ENCODE data around the gene PARD3B.
A peak's percentile ranks its signal among the peaks of the same experiment; 100 is the strongest.

The PARD3B gene

DNA sequence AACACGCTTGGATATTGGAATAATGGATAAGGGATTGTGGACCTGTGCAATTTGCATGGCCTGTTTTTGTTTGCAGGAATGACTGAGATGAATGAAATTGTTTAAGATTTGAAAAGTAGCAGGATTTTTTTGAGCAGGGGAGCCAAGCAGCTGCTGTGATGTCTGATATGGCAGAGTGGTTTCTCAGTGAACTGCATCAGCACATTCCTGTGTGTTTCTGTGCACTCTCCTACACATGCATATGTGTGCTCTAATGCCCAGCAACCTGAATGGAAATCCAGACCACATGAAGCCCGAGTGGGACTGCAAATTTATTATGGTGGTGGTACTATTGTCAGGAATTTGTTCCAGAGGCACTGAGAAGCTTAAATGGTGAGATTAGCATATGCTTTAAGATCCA is 161.7 kb downstream of the PARD3B start:
- DNase-seq (ENCODE audit: low read depth in 2 of 2): no peak

DNA sequence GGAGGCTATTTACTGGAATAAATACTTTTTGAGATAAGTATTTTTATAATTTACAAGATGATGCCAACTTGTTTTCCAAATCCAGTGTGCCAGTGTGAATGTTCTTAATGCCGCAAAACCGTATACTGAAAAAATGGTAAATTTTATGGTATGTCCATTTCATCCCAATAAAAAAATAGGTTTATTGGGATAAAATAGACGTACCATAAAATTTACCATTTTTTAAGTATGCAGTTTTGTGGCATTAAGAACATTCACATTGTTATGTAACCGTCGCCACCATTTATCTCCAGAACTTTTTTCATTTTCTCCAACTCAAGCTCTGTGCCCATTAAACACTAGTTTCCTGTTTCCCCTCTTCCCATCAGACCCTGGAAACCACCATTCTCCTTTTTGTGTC is 167.9 kb downstream of the PARD3B start:
- no peak for DNase-seq (ENCODE audit: low read depth in 2 of 2)

DNA sequence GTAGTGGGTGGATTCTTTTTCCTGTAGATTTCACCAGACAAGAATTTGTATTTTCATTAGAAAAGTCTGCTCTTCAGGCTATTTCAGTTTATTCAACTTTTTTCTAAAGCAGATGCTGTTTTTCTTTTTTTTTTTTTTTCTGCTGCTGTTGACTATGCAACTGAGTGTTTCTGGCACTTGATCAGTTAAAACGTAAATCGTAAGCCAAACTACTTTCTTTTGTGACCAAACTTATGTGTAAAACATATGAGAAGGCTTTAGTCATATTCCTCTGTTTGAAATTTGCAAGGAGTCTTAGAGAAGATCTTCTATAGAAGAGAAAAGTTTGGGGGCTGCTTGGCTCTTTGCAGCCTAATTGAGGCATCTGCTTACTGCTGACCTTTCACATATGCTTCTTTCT is 170.1 kb downstream of the PARD3B start:
- no peak for DNase-seq (ENCODE audit: low read depth in 2 of 2)

DNA sequence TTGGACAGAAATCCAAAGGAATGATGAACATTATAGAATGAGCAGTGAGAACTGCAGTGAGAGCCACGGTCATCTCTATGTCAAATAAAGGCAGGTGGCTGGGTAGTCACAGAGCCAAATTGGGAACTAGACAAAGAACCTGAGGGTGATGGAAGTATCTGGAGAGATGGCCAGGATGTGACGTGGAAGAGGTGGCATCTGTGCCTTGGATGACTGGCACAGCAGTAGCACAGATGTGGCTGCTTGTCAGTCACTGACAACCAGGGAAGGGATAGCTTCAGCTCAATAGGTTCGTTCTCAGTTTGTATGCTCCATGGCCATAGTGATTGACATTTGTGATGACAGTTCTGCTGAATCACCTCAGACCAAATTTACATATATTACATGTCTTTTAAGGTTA is 172.3 kb downstream of the PARD3B start:
- no peak for DNase-seq (ENCODE audit: low read depth in 2 of 2)

DNA sequence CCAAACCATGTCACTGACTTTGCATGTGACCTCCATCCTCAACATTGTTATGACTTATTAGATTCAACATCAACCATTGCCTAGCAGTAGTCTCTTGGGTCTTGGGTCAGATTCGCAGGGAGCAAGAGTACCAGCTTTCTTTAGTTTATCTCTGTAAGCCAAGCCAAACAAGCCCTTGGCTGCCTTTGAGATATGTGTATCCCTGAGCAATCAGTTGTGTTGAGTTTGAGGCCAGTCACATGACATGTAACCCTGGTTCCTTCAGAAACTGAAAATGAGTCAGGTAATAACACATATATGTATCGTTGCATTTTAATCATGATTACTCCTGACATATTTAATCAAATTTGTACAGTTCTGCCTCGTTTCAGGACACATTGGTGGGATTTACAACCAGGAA is 173.3 kb downstream of the PARD3B start:
- no peak for DNase-seq (ENCODE audit: low read depth in 2 of 2)

DNA sequence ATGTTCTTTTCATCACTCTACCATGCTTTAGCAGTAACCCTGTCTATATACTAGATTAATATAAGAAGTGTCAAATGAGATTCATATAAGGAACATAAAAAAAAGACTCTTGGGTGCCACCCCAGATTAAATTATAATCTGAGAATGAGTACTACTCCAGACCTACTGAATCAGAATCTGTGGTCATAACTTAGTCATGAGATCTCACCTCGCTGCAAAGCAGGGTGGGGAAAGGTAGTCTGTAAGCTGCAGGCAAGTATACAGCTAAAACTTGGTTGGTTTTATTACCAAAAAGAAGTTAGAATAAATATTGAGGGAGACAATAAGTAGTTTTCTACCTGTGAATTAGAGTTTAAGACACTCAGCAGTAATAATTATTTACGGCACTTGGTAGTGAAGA is 175.6 kb downstream of the PARD3B start:
- DNase-seq (ENCODE audit: low read depth in 2 of 2): no peak

DNA sequence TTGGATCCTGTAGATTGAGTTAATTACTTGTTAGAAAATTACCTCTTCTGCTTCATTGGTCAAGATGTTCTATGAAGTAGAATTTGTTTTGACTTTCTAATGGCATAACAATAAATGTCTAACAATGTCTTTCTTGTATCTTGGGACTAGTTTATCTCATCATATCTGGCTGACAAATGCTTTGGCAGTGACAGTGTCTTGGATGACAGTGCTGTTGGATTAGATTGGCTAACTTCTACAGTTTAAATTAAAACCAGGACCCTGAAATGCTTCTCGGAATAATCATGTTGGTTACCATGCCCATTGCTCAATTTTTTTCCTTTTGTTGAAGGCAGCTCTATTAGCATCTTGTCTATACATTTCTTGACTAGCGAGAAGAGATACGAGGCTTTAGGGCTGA is 176.9 kb downstream of the PARD3B start:
- DNase-seq (ENCODE audit: low read depth in 2 of 2): no peak

DNA sequence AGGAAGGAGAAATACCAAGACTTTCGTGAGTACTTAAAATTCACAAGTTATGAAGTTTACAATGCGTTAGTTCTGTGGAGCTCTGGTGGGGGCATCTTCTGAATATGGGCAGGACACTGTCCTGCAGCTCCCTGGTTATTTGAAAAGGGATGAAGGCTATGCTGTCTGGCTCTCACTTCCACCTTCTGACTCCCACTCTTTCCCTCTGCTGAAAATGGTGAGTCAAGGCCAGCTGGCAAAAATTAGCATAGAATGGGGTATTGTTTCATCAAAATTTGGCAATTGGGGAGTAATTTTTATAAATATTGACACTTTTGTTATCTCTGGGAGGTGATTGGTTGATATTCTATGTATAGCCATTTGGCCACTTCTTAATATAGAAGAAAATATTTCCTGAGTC is 177.4 kb downstream of the PARD3B start:
- no peak for DNase-seq (ENCODE audit: low read depth in 2 of 2)

DNA sequence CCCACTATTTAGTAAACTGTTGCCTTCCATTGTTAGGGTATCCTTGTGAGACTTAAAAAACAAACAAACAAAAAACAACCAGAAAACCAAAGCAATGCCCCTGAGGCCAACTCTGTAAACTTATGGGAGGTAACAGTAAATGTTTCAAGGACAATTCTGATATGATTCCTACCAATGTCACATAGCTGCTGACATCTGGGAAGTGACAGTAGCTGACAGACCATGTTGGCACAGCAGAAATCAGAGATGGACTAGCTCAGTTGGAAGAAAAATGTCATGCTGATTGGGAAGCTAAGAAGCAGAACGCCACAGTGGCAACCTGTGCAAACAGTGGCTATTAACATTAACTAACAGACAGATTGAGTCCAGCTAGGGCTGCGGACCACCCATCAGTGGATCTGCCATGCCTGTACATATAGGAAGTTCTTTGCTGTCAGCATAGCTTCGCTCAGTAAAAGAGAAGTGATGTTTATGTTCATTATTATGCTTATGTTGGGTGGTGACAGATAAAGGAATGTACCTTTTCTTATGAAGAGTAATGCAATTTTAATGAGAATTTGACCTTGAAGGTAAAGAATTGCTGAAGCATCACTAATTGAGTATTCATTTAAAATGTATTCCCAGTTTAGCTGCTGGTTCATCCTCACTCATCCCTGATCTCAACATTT is 180.6 kb downstream of the PARD3B start:
- DNase-seq (ENCODE audit: low read depth in 2 of 2): no peak

DNA sequence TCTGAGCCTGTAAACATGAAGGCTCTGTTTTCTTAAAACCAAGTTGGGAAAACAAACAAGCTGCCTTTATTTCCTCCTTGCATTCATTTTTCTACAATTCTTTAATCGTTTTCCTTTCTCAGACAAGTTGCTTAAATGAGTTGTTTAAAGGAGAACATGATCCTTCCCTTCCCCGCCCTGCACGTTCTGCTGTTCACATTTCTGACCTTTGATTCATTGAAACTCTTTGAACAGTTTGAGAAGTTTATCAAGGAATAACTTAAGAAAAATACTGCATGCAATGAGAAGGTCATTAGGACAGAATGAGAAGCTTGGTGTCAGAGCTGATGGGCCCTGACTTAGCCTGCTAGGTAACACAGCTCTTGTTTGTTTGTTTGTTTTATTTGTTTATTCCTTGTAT is 181.6 kb downstream of the PARD3B start:
- no peak for DNase-seq (ENCODE audit: low read depth in 2 of 2)

DNA sequence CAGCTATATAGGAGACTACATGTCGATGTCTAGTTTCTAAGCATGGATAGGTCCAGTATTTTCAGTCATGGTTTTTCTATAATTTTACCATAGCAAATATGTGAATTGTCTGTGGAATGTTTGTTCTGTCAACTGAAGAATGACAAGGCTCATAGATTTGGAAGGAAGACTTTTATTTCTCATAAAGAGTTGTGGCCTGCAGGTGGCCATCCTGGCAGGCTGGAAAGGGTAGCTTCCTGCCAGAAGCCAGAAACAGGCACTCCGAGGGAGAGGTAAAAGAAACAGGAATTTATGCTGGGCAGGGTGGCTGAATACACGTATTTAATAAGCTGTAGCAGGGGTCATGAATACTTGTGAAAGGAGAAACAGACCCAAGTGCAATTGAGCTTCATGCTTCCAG is 182.1 kb downstream of the PARD3B start:
- DNase-seq (ENCODE audit: low read depth in 2 of 2): no peak

DNA sequence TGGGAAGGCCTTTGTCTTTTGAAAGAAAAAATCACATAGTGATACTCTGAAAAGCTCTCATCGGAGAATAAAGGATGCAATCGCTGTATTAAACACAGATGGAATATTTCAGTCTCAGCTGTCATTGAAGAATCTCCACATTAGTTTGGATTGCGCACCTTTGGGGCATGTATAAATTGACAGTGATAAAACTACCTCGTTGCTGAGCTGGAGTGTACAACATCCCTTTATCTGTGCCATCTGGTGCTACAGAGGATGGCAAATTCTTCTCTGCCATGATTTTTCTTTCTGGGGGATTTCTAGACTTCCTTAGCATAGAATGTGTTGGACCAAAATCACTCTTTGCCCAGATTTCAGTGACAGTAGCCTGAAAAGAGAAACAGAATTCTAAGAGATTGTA is 185.3 kb downstream of the PARD3B start:
- DNase-seq (ENCODE audit: low read depth in 2 of 2): no peak

DNA sequence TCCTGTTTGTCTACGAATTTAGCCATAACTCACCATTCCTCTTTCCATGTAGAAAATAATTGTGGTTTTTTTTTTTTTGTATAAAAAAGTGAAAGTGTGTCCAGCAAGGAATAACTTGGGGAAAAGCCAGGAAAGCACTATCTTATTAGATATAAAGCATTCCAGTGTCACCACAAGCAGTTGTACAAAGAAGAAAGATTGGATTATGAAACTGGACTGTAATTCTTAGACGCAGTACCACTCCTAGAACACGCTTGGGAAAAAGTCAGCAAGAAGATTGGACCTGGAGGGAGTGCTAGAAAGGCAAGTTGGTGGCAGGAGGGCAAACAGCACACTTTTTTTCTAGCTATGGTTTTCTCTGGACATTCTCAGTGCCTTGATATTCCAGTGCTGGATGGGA is 186.7 kb downstream of the PARD3B start:
- DNase-seq (ENCODE audit: low read depth in 2 of 2): no peak

DNA sequence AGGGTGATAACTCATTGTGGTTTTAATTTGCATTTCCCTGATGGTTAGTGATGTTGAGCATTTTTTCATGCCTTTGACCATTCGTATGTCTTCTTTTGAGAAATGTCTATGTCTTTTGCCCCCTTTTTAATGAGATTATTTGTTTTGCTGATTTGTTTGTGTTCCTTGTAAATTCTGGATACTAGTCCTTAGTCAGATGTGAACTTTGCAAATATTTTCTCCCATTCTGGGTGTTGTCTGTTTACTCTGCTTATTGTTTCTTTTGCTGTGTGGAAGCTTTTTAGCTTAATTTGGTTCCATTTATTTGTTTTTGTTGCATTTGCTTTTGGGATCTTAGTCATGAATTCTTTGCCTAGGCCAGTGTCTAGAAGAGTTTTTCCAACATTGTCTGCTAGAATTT is 192.0 kb downstream of the PARD3B start:
- no peak for DNase-seq (ENCODE audit: low read depth in 2 of 2)

DNA sequence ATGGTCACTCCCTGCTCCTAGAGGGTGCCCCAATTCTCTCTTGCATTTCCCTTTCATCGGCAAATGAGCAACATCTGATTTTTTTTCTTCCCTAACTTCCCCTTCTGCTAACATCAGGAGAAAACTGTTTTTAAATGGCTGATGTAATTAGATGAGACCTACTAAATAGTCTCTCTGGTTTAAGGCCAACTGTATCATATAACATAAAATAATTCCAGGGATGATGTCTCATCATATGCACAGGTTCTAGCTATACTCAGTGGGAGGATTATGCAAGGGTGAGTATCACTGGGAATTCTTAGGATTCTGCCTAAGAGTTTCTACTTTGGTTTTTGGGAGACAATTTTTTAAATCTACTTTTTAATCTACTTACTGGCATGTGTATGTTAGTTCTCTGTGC is 193.4 kb downstream of the PARD3B start:
- DNase-seq (ENCODE audit: low read depth in 2 of 2): no peak

DNA sequence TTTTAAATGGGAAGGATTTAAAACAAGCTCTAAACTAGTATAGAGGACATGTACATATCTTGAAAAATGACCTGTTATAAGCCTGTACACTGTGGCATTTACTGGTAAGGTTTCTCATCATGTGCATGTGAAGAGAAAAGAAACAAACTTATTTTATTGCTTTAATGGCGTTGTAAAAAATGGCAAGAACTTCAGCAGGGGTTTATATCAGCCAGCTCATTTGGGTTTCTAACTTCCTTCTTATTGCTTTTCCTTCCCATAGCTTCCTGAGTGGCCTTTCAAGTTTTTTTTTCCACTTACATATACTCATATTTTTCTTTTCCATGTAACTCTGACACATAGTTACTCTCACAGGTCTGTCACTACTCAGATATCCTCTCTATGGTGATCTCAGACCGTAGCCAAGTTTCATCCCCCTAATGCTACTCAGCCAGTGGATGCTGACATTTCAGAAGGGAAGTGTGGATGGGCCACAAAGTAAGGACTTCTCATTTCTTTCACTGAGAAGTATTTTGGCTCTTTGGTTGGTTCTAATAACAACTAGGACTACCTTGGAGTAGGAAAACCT is 198.2 kb downstream of the PARD3B start:
- peak in 1 of 2 donors; percentile 3 for DNase-seq (ENCODE audit: low read depth in 2 of 2)

DNA sequence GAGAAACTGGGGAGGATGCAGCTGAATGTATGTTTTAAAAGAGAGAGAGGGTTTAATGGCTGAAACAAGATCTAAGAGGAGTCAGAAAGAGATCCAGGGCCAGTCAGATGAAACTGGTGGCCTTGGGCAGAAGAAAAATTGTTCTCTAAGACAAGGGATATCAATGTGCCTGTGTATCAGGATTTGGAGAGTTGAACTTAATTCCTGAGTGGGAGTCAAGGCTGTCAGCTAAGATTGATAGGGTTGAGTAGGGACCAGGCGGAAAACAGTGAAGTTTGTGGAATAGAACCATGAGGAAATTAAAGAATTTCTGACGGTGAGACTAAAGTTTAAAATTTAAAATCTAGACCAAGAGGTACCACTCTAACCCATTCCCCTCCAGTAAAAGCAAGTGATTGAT is 199.2 kb downstream of the PARD3B start:
- DNase-seq (ENCODE audit: low read depth in 2 of 2): no peak

DNA sequence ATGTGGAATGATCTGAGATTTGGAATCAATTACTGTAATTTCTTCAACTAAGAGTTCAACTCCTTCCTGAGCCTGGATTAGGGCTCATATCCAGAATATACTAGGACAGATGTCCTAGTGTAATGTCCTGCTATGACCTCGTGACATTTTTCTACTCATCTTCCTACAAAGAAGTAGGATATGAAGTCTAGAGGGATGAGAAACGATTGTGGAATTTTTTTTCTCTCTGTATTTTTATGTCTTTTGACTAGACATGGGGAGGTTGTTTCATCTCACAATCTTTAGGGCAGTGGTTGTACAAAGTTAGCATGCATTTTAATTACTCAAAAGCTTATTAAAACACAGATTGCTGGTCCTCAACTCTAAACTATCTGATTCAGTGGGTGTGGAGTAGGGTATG is 203.0 kb downstream of the PARD3B start:
- DNase-seq (ENCODE audit: low read depth in 2 of 2): no peak

DNA sequence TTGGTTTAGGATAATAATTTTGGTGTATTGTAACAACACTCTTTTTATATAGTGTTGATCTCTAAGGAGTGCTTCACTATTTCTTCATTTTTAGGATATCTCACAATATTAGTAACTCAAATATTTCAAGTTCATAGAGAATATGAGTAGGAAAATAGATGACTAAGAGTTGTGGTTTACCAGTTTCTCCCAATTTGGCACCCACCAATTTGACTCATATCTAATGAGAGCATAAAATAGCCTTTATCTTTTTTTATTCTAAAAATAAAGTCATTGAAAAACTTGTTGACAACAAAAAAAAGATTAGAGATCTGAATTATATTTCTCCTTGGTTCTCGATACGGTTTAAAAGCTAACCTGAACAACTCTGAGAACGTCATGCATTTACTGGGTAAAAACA is 204.0 kb downstream of the PARD3B start:
- no peak for DNase-seq (ENCODE audit: low read depth in 2 of 2)

DNA sequence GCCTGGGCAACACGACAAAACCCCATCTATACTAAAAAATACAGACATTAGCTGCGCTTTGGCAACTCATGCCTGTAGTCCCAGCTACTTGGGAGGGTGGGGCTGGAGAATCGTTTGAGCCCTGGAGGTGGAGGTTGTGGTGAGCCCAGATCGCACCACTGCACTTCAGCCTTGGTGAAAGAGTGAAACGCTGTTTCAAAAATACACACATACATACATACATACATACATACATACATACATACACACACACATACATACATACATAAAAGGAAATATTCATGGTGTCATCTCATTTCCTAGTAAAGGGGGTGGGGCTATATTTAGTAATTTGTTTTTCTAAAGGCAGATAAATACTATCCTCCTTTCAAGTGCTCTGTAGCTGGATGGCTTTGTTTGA is 205.1 kb downstream of the PARD3B start:
- DNase-seq (ENCODE audit: low read depth in 2 of 2): no peak

DNA sequence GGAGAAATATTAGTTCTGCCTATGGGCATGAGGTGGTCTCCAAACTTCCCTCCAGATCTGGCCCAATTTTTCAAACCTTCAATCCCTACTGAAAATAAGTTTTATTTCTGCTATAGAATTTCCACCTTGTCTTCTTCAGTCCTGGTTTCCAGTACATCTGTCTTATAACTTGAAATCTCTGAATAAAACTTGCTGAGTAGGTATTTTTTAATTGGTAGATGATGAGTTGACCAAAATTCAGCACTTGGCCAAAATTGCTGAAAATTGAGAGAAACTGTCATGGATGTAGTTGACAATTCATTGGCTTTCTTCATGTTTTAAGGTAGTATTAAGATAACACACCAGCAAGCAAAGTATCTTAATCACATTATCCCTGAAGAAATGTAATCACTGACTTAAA is 206.2 kb downstream of the PARD3B start:
- DNase-seq (ENCODE audit: low read depth in 2 of 2): no peak

DNA sequence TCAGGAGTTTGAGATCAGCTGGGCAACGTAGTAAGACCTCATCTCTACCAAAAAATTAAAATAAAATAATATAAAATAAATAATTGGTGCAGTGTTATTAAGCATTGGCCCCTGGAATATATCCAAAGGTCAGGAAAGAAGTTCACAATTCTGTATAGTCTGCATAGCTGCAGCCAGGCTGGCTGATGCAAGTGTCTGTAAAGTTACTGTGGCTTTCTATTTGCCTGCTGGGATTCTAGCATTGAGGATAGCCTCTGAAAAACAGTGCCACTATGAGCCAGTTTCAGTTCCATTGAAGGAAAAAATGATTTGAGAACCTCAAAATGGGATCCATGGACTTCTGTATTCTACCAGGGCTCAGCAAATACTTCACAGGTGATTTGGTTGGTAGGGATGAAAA is 208.6 kb downstream of the PARD3B start:
- no peak for DNase-seq (ENCODE audit: low read depth in 2 of 2)

DNA sequence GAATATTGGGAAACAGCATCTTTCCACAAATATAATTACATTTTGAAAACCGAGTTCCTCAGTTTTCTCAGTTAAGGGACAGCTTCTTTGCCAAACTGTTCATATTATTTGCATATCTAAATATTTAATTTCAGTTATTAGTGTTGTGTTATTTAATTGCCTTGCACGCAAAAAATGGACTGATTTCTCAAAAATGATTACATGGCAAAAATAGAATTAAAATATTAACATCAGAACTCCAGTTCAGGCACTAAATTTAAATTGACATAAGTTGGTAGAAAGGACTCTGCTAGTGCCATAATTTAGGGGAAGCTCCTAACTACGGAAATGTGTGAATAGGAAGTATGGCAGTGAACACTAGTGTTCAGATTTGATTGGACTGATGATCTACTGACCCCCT is 209.6 kb downstream of the PARD3B start:
- no peak for DNase-seq (ENCODE audit: low read depth in 2 of 2)

All from stimulated activated CD4-positive, alpha-beta T cell treated with anti-CD3 and anti-CD28 coated beads, Interleukin-15, amount 100 ng/mL, for 48 hours (primary cell).